Thymus (tissue), 11 donors: ENCODE measurements around the gene NGLY1. TPM values are rescaled to one million over a fixed set of nuclear protein-coding genes. Genes with fewer than 3 reads are reported as not detected.

ENCODE experiments used
- DNase-seq, 9 donors: peaks; one replicate each; pipeline ENCODE4 v3.0.0-alpha.2; 2013; ENCODE audit warnings: low spot score in 9 of 9, low read depth in 6 of 9, missing footprints in 1 of 9
- H3K27ac ChIP-seq, 2 donors: one replicate each; pipeline ENCODE4 v1.5.1; 2013; ENCODE audit warnings: control low read depth in 1 of 2, low read depth in 1 of 2, low read length in 1 of 2, mild to moderate bottlenecking in 1 of 2, moderate library complexity in 1 of 2
- H3K27me3 ChIP-seq, 2 donors: one replicate each; pipeline ENCODE4 v1.5.1; 2013; ENCODE audit warnings: low read length in 1 of 2; ENCODE audit not compliant: control insufficient read depth in 2 of 2, insufficient read depth in 1 of 2
- H3K36me3 ChIP-seq, 2 donors: one replicate each; pipeline ENCODE4 v1.5.1; 2013; ENCODE audit warnings: low read length in 1 of 2, mild to moderate bottlenecking in 1 of 2, moderate library complexity in 1 of 2; ENCODE audit not compliant: control insufficient read depth in 2 of 2, insufficient read depth in 2 of 2
- H3K4me1 ChIP-seq, 2 donors: one replicate each; pipeline ENCODE4 v1.5.1; 2013; ENCODE audit warnings: low read length in 2 of 2; ENCODE audit not compliant: control insufficient read depth in 2 of 2, insufficient read depth in 2 of 2
- H3K4me3 ChIP-seq, 2 donors: one replicate each; pipeline ENCODE4 v1.5.1; 2013; ENCODE audit warnings: low read length in 2 of 2, control low read depth in 1 of 2, mild to moderate bottlenecking in 1 of 2
- H3K9me3 ChIP-seq, 2 donors: one replicate each; pipeline ENCODE4 v1.5.1; 2013; ENCODE audit warnings: low read length in 1 of 2, mild to moderate bottlenecking in 1 of 2; ENCODE audit not compliant: control insufficient read depth in 2 of 2, insufficient read depth in 1 of 2
- WGBS: extraction: QIAGEN DNeasy Blood & Tissue Kit; methylation state at CpG from one replicate; pipeline ENCODE4 v1.1.7; 2013; 5-methylcytosine and 5-hydroxymethylcytosine counted together
- polyA plus RNA-seq: library from polyadenylated mRNA; stranded (reverse); fragments of 200-250 nt; gene quantifications from one replicate; pipeline ENCODE4 v1.2.3, GENCODE V29; 2013
- total RNA-seq: library from RNA; stranded (reverse); fragments of 120-200 nt; gene quantifications from one replicate; pipeline ENCODE4 v1.2.4, GENCODE V29; 2013
- donor health status: healthy.

NGLY1 gene
- total and polyA plus RNA-seq, 2 donors: 62.2 to 73.4 TPM

DNA sequence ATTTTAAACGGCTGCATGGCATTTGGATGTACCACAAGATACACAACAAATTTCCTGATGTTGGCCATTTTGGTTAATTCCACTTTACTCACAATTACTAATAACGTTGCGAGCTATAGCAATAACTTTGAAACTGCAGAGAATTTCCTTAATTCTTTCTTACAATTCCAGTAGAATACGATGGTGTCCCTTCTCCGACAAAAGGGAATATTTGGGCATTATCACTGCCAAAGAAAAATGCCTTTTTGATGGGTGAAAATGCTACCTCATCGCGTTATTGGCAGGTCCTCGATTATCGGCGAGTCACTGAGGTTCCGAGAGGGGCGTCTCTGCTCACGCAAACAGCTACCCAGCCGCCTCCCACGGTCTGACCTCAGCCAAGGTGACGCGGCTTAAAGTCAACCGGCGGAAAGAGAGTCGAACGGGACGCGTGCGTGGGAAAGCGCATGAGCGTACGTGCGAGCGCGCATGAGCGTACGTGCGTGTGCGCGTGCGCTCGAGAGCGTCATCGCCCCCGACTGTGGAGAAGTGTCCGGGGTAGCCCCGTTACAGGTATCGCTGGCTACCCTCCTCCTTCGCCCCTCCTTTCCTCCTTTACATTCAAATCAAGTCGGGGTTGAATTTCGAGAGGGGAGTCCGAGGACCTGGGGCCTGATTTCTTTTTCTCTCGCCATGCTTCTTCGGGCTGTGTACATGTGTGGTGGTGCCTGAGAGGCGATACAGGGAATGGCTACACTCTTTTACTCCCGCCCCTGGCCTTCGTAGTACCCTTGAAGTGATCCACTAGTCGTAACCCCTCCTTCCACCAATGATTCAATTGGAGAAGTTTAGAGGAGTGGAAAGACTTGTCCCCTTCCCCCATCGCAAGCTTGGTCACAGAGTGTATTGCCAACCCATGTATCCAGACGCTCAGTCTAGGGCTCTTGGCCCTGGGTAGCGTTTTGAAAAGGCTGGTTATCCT lies 6.6 kb upstream of the NGLY1 start, which contains the start of gene OXSM:
Gene OXSM, plus strand, starts transcription at position 495 of the 961 bp plus-strand sequence. CDS start 931 bp downstream, outside the sequence.
- Histone ChIP-seq H3K4me1 (peaks cover 2 to 8% of the 10 kb centered on the region in 2 donors), H3K4me3 (peak within 1 kb of the TSS; percentile 67 to 79), H3K27ac (peak within 1 kb of the TSS; percentile 78 to 87), H3K36me3 (peaks cover 0 to 5% of the 10 kb centered on the region in 2 donors), H3K9me3 (no peaks in the 10 kb centered on the region), H3K27me3 (no peaks in the 10 kb centered on the region)
- peak; percentile 78 to 95 (median 88) for DNase-seq
- under 1% methylated on average over 56 of the region's 56 CpGs for WGBS

- no peak for DNase-seq
- Histone ChIP-seq H3K27ac (no peak overlapping the region), H3K36me3 (peaks cover 0 to 4% of the 10 kb centered on the region in 2 donors), H3K27me3 (no peaks in the 10 kb centered on the region), H3K4me3 (peak overlapping the region; percentile 67 to 79), H3K9me3 (no peaks in the 10 kb centered on the region), H3K4me1 (peaks cover 2 to 8% of the 10 kb centered on the region in 2 donors)
- 39% methylated on average over 2 of the region's 2 CpGs for WGBS
These were observed 6.0 kb upstream of the NGLY1 start for GRCh38 chr3:25789209-25789595.

- H3K4me1 ChIP-seq: peaks cover 6 to 8% of the 10 kb centered on the region in 2 donors
- no peak overlapping the region for H3K4me3 ChIP-seq
- WGBS: 98% methylated on average over 3 of the region's 3 CpGs
- H3K27ac ChIP-seq: no peak overlapping the region
- H3K27me3 ChIP-seq: no peaks in the 10 kb centered on the region
- peaks cover 0 to 3% of the 10 kb centered on the region in 2 donors for H3K9me3 ChIP-seq
- no peaks in the 10 kb centered on the region for H3K36me3 ChIP-seq
- no peak for DNase-seq
These were observed 4.4 kb upstream of the NGLY1 start for GRCh38 chr3:25787689-25788088.

DNA sequence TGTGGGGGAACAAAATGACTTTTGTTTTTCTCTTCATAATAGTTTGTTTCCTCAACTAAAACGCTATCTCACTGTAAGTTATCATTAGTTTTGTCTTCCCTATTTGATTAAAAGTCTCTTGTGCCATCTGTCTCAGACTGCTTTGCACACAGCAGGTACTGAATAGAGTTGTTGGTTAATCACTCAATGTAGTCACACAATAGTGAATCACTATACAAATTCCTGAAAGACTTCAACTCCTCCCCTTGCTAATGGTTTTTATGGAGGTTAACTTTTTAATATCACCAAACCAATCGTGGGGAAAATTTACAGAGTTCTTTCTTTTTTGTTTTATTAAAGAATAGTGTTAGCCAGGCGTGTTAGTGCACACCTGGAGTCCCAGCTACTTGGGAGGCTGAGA lies 2.6 kb upstream of the NGLY1 start:
- Histone ChIP-seq H3K36me3 (no peaks in the 10 kb centered on the region), H3K9me3 (peaks cover 0 to 3% of the 10 kb centered on the region in 2 donors), H3K4me1 (peaks cover 15 to 21% of the 10 kb centered on the region in 2 donors), H3K4me3 (no peak overlapping the region), H3K27me3 (no peaks in the 10 kb centered on the region), H3K27ac (no peak overlapping the region)
- 96% methylated on average over 3 of the region's 3 CpGs for WGBS
- no peak for DNase-seq

GRCh38 chr3:25784971-25785370 lies 1.7 kb upstream of the NGLY1 start:
- no peak overlapping the region for H3K27ac ChIP-seq
- 96% methylated on average over 1 of the region's 1 CpG for WGBS
- no peaks in the 10 kb centered on the region for H3K27me3 ChIP-seq
- H3K4me1 ChIP-seq: peaks cover 16 to 25% of the 10 kb centered on the region in 2 donors
- H3K36me3 ChIP-seq: no peaks in the 10 kb centered on the region
- H3K9me3 ChIP-seq: peaks cover 0 to 3% of the 10 kb centered on the region in 2 donors
- no peak overlapping the region for H3K4me3 ChIP-seq
- DNase-seq: no peak

DNA sequence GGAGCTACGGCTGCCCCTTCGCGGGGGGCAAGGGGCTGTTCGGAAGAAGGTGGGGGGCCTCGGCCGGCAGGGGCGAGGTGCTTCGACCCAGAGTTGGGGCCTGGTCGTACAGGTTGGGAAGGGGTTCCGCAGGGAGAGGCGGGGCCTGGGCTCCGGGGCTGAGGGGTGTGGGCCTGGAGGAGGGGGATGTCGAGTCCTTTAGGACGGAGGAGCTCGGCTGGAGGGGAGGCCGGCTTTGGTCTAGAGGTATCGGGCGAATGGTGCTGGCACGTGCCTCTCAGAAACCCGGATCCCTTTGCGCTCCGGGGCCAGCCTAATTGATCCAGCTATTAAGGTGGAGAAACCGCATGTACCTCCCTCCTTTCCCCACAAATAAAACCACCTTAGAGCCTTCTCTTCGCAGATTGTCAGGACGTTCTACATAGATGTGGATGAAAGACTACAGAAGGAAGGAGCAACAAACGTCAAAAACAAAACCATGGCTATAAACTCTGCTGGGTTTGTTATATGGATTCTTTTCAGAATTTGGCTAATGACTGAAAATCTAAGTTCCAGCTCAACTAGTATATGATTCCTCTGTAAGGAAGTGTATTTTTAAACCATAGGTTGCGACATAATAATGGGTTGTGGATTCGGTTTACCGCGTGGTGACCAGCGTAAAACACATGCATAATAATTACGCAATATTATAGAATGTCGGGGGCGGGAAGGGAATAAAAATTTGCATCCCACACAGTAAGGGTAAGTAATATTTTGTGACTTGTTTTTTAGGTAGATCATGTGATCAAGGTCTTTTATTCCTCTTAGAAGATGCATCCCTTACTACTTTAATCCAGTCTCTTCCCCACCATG lies 644 bp upstream of the NGLY1 start:
- Histone ChIP-seq H3K9me3 (peaks cover 0 to 3% of the 10 kb centered on the region in 2 donors), H3K27me3 (no peaks in the 10 kb centered on the region), H3K27ac (peak overlapping the region in 1 of 2 donors; percentile 75), H3K4me1 (peaks cover 16 to 25% of the 10 kb centered on the region in 2 donors), H3K36me3 (no peaks in the 10 kb centered on the region), H3K4me3 (peak overlapping the region; percentile 63 to 80)
- peak in 5 of 9 donors; percentile 30 to 53 (median 50) for DNase-seq
- WGBS: 8% methylated on average over 34 of the region's 34 CpGs

DNA sequence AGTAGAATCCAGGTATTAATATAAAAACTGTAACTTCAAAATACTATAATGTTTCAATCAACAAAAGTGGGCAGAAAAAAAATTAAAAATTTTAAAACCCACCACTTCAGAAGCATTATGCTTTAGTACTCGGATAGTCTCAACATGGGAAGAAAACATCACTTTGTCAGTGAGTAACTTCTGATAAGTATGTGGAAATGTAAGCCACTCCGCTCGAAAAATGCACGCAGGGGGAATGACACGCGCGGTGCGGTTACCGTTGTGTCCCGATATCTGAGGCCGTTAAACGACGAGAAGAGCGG lies 656 bp downstream of the NGLY1 start:
- H3K36me3 ChIP-seq: peaks cover 2 to 8% of the 10 kb centered on the region in 2 donors

DNA sequence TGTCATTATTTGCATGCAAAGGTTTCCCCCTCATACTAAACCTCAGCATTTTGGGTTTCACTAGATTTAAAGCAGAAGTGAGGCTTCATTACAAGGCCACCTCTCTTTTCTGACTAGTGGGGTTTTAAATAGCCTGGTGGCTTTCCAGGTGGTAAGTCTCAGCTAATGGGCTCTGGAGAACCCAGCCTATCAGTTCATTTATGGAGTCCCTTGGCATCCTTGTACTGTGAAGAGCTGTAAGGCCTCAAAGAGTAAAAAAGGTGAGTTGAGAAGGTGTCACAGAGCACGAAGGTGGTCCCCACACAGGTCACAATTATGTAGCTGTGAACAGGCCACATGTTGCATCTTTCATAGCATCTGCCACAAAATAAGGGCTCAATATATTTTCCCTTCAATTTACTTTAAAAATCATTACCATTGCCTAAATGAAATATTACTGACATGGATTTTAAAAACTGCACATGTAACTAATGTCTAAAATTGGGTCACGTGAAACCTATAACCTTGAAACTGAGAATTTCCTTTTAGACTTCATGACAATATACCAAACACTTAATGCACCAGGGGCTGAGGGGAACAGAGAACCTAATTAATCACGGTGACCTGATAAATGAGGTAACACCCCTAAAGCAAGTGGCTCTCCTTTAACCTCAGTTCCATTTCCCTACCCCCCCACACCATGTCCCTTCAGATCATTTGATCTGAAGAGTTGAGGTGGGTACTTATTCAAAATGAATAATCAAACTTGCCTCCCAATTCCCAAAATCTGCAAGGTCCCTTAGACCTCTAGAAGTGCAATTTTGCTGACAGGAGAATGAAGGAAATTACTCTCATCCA lies 1.3 kb downstream of the NGLY1 start:
- no peak overlapping the region for H3K27ac ChIP-seq
- peaks cover 8 to 13% of the 10 kb centered on the region in 2 donors for H3K36me3 ChIP-seq
- H3K4me1 ChIP-seq: peaks cover 16 to 23% of the 10 kb centered on the region in 2 donors
- peak overlapping the region; percentile 63 to 90 for H3K4me3 ChIP-seq
- no peaks in the 10 kb centered on the region for H3K27me3 ChIP-seq
- peak in 1 of 9 donors; percentile 13 for DNase-seq
- H3K9me3 ChIP-seq: peaks cover 0 to 3% of the 10 kb centered on the region in 2 donors
- WGBS: 57% methylated on average over 3 of the region's 3 CpGs

More for the DNA sequence above, 656 bp downstream of the NGLY1 start:
- Histone ChIP-seq H3K27me3 (no peaks in the 10 kb centered on the region), H3K4me1 (peaks cover 16 to 23% of the 10 kb centered on the region in 2 donors), H3K4me3 (peak overlapping the region; percentile 63 to 90), H3K27ac (peak overlapping the region; percentile 83 to 93), H3K9me3 (peaks cover 0 to 3% of the 10 kb centered on the region in 2 donors)
- WGBS: under 1% methylated on average over 14 of the region's 14 CpGs
- DNase-seq: no peak
